Fibroblast of pulmonary artery (primary cell): Measurements from ENCODE around the gene KIAA1549.
"Not testable (repeated sequence)": the region's sequence is repeated elsewhere in the genome, so short reads cannot be mapped to it uniquely, and the experiment has no call there.

ENCODE experiments used
- DNase-seq: peaks from one replicate; pipeline ENCODE4 v3.0.0-alpha.2; 2010; ENCODE audit warnings: low read depth
- H3K4me3 ChIP-seq: replicated peaks from 2 replicates; pipeline ENCODE4 v1.5.1; 2011; ENCODE audit warnings: low read depth, mild to moderate bottlenecking, control low read depth, low read length, moderate library complexity
- TF ChIP-seq, protein P1 (sequence below): IDR thresholded peaks from 2 replicates; pipeline ENCODE4 v1.5.1; 2011; ENCODE audit warnings: mild to moderate bottlenecking, control low read depth, low read length, inconsistent platforms; ENCODE audit errors: missing control alignments

Gene KIAA1549

DNA sequence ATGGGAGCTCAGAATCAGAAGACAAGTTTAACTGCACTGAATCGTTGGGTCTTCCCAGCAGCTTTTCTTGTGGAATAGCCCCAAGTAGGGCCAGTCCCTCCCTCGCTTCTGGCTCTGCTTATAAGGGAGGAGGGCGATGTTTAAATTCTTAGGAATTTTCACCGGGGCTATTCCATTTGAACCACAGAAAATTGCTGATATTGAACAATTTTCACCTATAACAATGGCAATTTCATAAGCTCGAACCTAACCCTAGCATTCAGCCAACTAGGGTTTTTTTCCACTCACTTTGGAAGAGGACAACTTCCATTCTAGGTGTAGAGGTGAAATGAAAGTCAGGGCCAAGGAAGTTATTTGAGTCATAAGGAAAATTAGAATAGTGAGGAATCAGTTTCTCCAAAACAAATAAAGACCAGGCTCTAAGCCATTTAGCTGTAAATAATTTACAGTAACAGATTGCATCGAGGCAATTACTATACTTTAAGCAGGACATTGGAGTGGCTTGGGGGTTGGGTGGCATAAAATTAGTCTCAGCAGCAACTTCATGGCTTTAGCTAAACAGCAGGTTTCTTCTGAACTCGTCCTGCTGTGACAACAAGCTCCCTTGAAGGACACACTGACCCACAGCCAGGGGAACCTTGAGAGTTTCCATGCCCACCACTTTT is 181.7 kb downstream of the KIAA1549 start:
- TF ChIP-seq, protein P1, sequence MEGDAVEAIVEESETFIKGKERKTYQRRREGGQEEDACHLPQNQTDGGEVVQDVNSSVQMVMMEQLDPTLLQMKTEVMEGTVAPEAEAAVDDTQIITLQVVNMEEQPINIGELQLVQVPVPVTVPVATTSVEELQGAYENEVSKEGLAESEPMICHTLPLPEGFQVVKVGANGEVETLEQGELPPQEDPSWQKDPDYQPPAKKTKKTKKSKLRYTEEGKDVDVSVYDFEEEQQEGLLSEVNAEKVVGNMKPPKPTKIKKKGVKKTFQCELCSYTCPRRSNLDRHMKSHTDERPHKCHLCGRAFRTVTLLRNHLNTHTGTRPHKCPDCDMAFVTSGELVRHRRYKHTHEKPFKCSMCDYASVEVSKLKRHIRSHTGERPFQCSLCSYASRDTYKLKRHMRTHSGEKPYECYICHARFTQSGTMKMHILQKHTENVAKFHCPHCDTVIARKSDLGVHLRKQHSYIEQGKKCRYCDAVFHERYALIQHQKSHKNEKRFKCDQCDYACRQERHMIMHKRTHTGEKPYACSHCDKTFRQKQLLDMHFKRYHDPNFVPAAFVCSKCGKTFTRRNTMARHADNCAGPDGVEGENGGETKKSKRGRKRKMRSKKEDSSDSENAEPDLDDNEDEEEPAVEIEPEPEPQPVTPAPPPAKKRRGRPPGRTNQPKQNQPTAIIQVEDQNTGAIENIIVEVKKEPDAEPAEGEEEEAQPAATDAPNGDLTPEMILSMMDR, result no peak
- no peak for DNase-seq

DNA sequence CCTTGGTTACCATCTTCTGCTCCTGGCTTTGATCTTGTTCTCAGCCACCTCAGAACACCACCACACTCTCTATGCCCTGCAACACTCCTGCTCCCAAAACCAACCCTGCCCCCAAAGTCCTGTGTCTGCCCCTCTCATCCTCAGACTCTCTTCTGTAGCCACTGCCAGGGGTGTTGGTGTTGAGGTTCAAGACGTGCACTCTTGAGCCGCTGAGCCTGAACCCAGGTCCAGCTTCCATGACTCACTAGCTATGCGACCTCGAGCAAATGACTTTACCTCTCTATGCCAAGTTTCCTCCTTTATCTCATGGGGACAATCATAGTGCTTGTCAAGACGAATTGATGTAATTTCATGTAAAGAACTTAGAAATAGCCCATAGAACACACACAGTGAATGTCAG is 182.4 kb downstream of the KIAA1549 start:
- DNase-seq, result no peak

More for the DNA sequence above, 181.7 kb downstream of the KIAA1549 start:
- H3K4me3 ChIP-seq, result no peak overlapping the region

DNA sequence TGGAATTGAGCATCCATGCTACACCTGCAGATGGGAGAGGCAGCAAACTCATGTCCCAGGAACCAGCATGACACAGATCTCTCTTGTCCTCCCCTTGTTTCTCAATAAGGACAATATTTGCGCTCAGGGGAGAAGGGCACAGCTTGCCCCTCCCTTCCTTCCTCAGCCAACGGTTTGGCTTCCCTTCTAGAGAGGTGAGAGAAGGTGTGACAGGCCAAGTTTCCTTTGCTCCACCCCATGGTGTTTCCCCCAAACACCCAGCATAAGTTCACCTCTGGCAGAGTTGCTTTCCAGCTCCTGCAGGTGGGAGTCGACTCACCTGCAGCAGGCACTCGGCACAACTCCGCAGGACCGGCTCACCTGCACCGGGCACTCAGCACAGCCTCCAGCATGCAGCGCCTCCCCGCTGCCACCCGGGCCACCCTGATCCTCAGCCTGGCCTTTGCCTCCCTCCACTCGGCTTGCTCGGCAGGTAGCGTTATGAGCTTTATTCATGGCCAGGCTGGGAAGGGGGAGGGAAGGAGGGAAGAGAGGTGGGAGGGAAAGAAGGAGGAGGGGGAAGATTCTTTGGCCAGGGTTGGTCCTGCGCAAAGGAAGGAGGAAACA is 183.4 kb downstream of the KIAA1549 start, which contains the start of the genes ATP6V0A4 and TMEM213:
ATP6V0A4 (minus strand) TSS at position 482 of the 606 bp plus-strand sequence. CDS start 26,949 bp downstream, outside the sequence.
TMEM213 (plus strand) TSS at position 280 of the 606 bp plus-strand sequence; CDS start at position 391, 111 bp downstream.
- H3K4me3 ChIP-seq, result no peak within 1 kb of the TSS
- TF ChIP-seq, protein P1, result no peak
- DNase-seq, result no peak

More for the DNA sequence above, 182.4 kb downstream of the KIAA1549 start:
- TF ChIP-seq, protein P1, result no peak
- H3K4me3 ChIP-seq, result no peak overlapping the region

DNA sequence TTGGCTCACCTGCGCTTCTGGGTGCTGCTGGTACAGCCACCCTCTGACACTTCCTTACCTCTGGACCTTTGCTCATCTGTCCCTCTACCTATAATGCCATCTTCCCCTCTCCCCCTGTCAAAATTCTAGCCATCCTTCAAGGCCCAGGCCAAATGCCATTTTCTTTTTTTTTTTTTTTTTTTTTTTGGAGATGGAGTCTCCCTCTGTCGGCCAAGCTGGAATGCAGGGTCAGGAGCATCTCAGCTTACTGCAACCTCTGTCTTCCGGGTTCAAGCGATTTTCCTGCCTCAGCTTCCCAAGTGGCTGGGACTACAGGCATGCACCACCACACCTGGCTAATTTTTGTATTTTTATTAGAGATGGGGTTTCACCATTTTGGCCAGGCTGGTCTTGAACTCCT is 184.1 kb downstream of the KIAA1549 start:
- not testable (repeated sequence) for H3K4me3 ChIP-seq, DNase-seq

DNA sequence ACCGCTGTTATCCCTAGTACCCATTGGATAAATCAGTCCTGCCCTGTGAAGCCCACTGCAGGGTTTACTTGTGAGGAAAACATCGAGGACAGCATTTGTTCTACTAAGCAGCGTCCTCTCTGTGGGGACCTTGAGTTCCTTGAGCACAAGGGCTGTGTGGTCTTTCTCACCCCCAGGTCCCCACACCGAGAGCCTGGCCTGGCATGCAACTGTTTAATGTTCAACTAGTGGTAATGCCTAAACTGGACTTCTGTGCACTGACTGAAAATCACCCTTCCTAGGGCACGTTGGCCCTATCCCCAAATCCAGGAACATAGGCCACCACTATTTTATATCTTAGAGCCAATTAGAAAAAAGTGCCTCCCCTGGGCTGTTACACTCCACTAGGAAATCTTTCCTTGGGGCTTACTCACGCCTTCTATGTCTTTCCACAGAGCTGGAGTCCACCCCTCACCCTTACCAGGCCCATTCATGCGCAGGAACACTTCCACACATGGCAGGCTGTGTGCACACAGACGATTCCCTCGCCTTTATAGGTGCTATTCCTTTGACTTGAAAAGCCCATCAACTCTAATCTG is 185.1 kb downstream of the KIAA1549 start:
- no peak overlapping the region for H3K4me3 ChIP-seq
- TF ChIP-seq, protein P1, result no peak
- no peak for DNase-seq

DNA sequence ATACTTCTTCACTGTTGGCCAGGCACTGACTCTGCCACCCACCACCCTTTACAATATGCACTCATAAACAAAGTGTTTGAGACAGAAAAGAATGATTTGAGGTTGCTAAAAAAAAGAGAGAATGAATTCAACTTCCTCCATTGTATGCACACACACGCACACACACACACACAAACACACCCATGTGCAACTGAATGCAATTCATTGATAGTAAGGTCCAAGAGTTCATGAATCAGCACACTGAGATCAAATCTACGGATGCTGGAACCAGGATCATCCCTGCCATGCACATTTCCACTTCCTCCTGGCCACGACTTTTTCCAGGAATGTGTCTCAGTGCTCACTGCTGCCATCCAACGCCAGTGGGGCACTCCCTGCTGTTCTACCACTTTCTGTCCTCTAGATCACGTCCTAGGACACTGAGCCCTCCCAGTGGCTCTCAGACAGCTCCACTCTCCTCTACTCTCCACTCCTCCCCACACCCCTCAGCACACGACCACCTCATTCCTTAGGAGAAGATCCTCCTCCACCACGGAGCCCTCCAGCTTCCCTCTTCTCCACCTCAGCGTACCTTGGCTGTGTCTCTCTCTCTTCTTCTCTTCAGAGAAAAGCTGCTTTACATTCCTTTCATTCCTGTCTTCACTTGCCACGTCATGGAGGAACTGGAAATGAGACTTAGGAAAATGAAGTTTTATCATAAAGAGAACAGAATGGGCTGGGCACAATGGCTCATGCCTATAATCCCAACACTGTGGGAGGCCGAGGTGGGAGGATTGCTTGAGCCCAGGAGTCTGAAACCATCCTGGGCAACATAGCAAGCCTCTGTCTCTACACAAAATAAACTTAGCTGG is 195.4 kb downstream of the KIAA1549 start:
- H3K4me3 ChIP-seq, result no peak overlapping the region
- peak; percentile 39 for DNase-seq
- TF ChIP-seq, protein P1, result no peak

DNA sequence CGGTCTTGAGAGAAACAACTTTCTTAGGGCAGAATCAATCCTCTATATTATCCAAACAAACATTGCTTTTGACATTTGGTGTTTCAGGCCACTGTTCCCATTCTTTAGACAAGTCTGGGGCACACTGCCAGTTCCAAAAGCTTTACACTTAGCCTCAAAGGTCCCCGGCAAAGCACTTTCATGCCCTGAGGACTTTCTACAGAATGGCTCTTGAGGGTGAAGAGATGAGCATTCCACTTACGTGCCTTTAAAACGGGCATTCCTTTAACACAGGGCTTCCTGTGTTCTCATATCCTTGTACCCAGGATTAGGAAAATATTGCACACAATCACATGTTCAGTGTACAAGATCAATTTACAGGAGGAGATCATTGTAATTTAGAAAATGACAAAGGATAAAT is 196.5 kb downstream of the KIAA1549 start:
- no peak overlapping the region for H3K4me3 ChIP-seq
- no peak for DNase-seq
- TF ChIP-seq, protein P1, result no peak
